B cell (primary cell): ENCODE data around the gene SLC35G2. TPM values are rescaled to one million over a fixed set of nuclear protein-coding genes. Genes with fewer than 3 reads are reported as not detected.

ENCODE experiments used
- ATAC-seq: fragments of 200-7000 bp; cut with Tn5 transposase; one replicate; pipeline ENCODE4 v1.10.0; 2021; ENCODE audit warnings: low read depth, mild to moderate bottlenecking, moderate number of reproducible peaks, moderate library complexity
- CTCF ChIA-PET: fragments of 350-600 bp; sonication (Branson Sonifier 250); formaldehyde crosslinking; loops from one replicate; lab custom pipeline; 2021; ENCODE audit warnings: antibody characterized with exemption, inconsistent platforms; lab: Charles Lee
- POLR2A ChIA-PET: fragments of 350-600 bp; sonication (Branson Sonifier 250); formaldehyde crosslinking; loops from one replicate; lab custom pipeline; 2021; ENCODE audit warnings: antibody characterized with exemption; lab: Charles Lee
- DNase-seq: peaks from one replicate; pipeline ENCODE4 v3.0.0; 2013
- H2AFZ ChIP-seq: 2 replicates; pipeline ENCODE4 v1.6.1; 2012; ENCODE audit warnings: mild to moderate bottlenecking, low read depth, low read length; ENCODE audit not compliant: insufficient read depth, poor library complexity, severe bottlenecking
- H3K27ac ChIP-seq, 2 donors: 1 replicate in 1 of 2; 2 replicates in 1 of 2; pipeline ENCODE4 v1.5.1; 2012 to 2013; ENCODE audit warnings: low read length in 2 of 2, mild to moderate bottlenecking in 2 of 2, moderate library complexity in 1 of 2
- H3K27me3 ChIP-seq, 4 experiments: fragments of 200-600 bp in 1 of 4; sonication (generic) in 1 of 4; replicated peaks in 1 of 4; 1 replicate in 2 of 4; 2 replicates in 2 of 4; pipeline versions ENCODE4 v1.6.1 to v1.7.0; 2013 to 2016; ENCODE audit warnings: low read length in 3 of 4, mild to moderate bottlenecking in 2 of 4, mixed read lengths in 1 of 4, moderate library complexity in 1 of 4; ENCODE audit not compliant: insufficient read depth in 4 of 4, control insufficient read depth in 3 of 4; ENCODE audit errors: control extremely low read depth in 1 of 4
- H3K36me3 ChIP-seq, 2 experiments: replicated peaks in 1 of 2; 1 replicate in 1 of 2; 2 replicates in 1 of 2; pipeline versions ENCODE4 v1.6.1 to v1.7.1; 2013; ENCODE audit warnings: low read length in 1 of 2; ENCODE audit not compliant: insufficient read depth in 2 of 2, control insufficient read depth in 1 of 2; ENCODE audit errors: control extremely low read depth in 1 of 2, extremely low read depth in 1 of 2
- H3K4me1 ChIP-seq, 2 donors: fragments of 200-600 bp in 1 of 2; sonication (generic) in 1 of 2; 1 replicate in 1 of 2; 2 replicates in 1 of 2; pipeline versions ENCODE4 v1.5.1 to v1.6.1; 2013 to 2017; ENCODE audit warnings: low read length in 2 of 2; ENCODE audit not compliant: control insufficient read depth in 2 of 2, insufficient read depth in 2 of 2
- H3K4me2 ChIP-seq: replicated peaks from 2 replicates; pipeline ENCODE3; 2012; ENCODE audit warnings: mild to moderate bottlenecking, low read depth, low read length; ENCODE audit not compliant: poor library complexity, severe bottlenecking
- H3K4me3 ChIP-seq, 5 experiments: fragments of 200-600 bp in 1 of 5; sonication (generic) in 1 of 5; 1 replicate in 3 of 5; 2 replicates in 2 of 5; pipeline versions ENCODE4 v1.5.1 to v1.7.0; 2011 to 2016; ENCODE audit warnings: low read length in 4 of 5, mild to moderate bottlenecking in 4 of 5, low read depth in 2 of 5, control low read depth in 1 of 5, moderate library complexity in 1 of 5; ENCODE audit not compliant: insufficient read depth in 1 of 5; ENCODE audit errors: control extremely low read depth in 1 of 5, extremely low read depth in 1 of 5
- H3K79me2 ChIP-seq: fragments of 200-600 bp; sonication (generic); one replicate; pipeline ENCODE4 v1.6.0; 2016; ENCODE audit warnings: low read length; ENCODE audit not compliant: control insufficient read depth, insufficient read depth
- H3K9ac ChIP-seq: fragments of 200-600 bp; sonication (generic); 2 replicates; pipeline ENCODE4 v1.6.1; 2017; ENCODE audit warnings: mild to moderate bottlenecking, low read length, moderate library complexity
- H3K9me3 ChIP-seq, 3 donors: one replicate each; pipeline versions ENCODE4 v1.6.1 to v1.7.1; 2013; ENCODE audit warnings: low read length in 2 of 3; ENCODE audit not compliant: control insufficient read depth in 2 of 3, insufficient read depth in 1 of 3; ENCODE audit errors: control extremely low read depth in 1 of 3
- H4K20me1 ChIP-seq: 2 replicates; pipeline ENCODE4 v1.6.0; 2012; ENCODE audit warnings: mild to moderate bottlenecking, low read length; ENCODE audit not compliant: insufficient read depth, control insufficient read depth, poor library complexity, severe bottlenecking
- H3K27ac Mint-ChIP-seq: one replicate; pipeline ENCODE4 v1.8.0; 2021; ENCODE audit warnings: mixed read lengths
- H3K27me3 Mint-ChIP-seq: one replicate; pipeline ENCODE4 v1.8.0; 2021; ENCODE audit warnings: mixed read lengths
- H3K4me1 Mint-ChIP-seq: one replicate; pipeline ENCODE4 v1.8.0; 2021; ENCODE audit warnings: mixed read lengths
- H3K4me3 Mint-ChIP-seq: one replicate; pipeline ENCODE4 v1.8.0; 2021; ENCODE audit warnings: mixed read lengths
- H3K9me3 Mint-ChIP-seq: one replicate; pipeline ENCODE4 v1.8.0; 2022; ENCODE audit warnings: mixed read lengths; ENCODE audit not compliant: insufficient read depth
- CTCF ChIP-seq: fragments of 200-600 bp; IDR thresholded peaks from one replicate; pipeline ENCODE4 v1.8.0; 2022; ENCODE audit warnings: antibody characterized with exemption, mild to moderate bottlenecking
- EZH2 ChIP-seq: IDR thresholded peaks from 2 replicates; pipeline ENCODE4 v1.6.1; 2012; ENCODE audit warnings: borderline replicate concordance, low read depth, mild to moderate bottlenecking, moderate library complexity, low read length; ENCODE audit not compliant: insufficient read depth, poor library complexity, severe bottlenecking
- WGBS: methylation state at CpG from one replicate; pipeline ENCODE4 v1.1.5; 2013; ENCODE audit warnings: missing lambda C conversion rate; ENCODE audit not compliant: insufficient coverage; 5-methylcytosine and 5-hydroxymethylcytosine counted together
- intact Hi-C: fragments of 100-400 bp; cut with micrococcal nuclease; formaldehyde crosslinking; loops from one replicate; pipeline ENCODE4 v1.10.0; 2022
- polyA plus RNA-seq: library from polyadenylated mRNA; depleted of rRNA; stranded (reverse); fragments of >200 nt; gene quantifications from 2 replicates; pipeline ENCODE4 v1.2.3, GENCODE V29; 2012
- total RNA-seq, 2 donors: library from RNA; stranded (reverse); fragments of 120-200 nt in 1 of 2; gene quantifications; 1 replicate in 1 of 2; 2 replicates in 1 of 2; pipeline versions ENCODE4 v1.2.3 to v1.2.4, GENCODE V29; 2013 to 2022

SLC35G2 gene
- total and polyA plus RNA-seq, 2 donors (not counting 1 experiment from before 2014, with no cell fraction given): 0.07 to 9.4 TPM

DNA sequence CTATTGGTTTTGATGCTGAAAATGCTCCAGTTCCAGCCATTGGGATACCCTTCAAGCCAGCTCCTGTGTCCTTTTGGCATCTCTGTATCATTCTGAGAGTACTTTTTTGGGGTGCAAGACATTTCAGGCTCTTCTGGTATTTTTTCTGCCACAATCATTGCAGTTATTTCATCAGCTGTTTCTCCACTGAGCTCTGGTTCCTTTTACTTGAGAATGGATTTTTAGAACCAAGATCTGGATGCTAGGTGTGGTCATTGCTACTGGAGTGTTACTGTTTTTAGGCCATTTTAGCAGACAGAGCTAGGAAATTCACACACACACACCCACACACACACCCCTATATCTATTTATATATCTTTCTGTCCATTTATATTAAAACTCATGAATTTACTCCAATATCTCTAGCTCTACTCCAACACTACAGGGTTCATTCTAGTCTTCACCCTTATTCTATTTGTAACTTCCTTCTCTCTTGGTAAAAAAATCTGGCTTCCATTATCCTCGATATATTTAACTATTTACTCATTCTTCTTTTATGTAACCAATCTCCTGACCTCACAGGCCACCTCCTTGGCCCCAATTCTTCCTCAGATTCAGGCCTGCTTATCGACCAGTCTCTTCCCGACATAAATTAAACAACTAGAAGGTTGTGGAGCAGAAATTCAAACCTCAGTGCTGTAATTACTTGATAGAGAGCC lies 17.0 kb downstream of the SLC35G2 start:
- no peaks in the 10 kb centered on the region for H3K4me1 ChIP-seq
- Mint-ChIP-seq H3K4me1 (no peaks in the 10 kb centered on the region), H3K4me3 (no peak overlapping the region), H3K27me3 (no peaks in the 10 kb centered on the region), H3K9me3 (no peaks in the 10 kb centered on the region), H3K27ac (no peak overlapping the region)
- H3K9me3 ChIP-seq: peaks cover 0 to 2% (median 0%) of the 10 kb centered on the region in 3 donors
- peaks cover 0 to 8% (median 5%) of the 10 kb centered on the region in 4 experiments for H3K27me3 ChIP-seq
- ChIA-PET POLR2A (no interaction called here), CTCF (no interaction called here)
- no peak overlapping the region for H3K4me2 ChIP-seq
- ATAC-seq: no peak
- peaks cover 0 to 4% of the 10 kb centered on the region in 2 experiments for H3K36me3 ChIP-seq
- no peaks in the 10 kb centered on the region for H3K79me2 ChIP-seq
- no peak for TF ChIP-seq EZH2
- TF ChIP-seq CTCF: no peak
- H3K27ac ChIP-seq: no peak overlapping the region
- H2AFZ ChIP-seq: no peak overlapping the region
- H3K4me3 ChIP-seq: no peak overlapping the region
- DNase-seq: no peak
- H3K9ac ChIP-seq: no peak overlapping the region
- no peaks in the 10 kb centered on the region for H4K20me1 ChIP-seq
- intact Hi-C loops: no loop called here
- 38% methylated on average over 1 of the region's 3 CpGs for WGBS

DNA sequence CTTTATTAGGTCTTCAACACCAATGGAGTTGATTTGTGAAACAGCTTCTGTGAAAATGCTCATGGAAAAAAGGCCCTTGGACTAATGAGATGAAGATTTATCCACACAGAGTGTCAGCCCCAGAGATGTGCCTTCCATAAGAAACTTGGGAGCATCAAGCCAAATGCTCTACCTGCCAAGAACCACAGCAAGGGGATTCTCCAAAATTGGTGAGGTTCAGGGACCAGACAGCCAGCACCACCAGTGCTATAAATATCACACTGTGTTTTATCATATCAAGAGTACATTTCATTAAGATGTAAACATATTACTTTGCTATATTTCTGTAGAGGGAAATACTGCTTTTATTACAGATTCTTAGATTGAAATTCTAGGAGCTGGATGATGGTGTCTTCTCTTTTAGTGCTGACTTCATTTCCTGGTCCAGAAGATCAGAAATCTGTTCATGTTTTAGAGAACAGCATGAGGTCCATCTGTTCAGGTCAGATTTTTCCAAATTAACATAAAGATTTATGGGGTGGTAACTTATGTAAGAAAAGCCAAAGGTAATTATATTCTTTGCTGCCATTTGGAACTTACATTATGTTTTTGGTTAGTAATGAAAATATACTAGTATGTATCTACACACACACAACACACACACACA lies 17.7 kb downstream of the SLC35G2 start:
- peaks cover 0 to 2% (median 0%) of the 10 kb centered on the region in 3 donors for H3K9me3 ChIP-seq
- Mint-ChIP-seq H3K27me3 (no peaks in the 10 kb centered on the region), H3K4me3 (no peak overlapping the region), H3K9me3 (no peaks in the 10 kb centered on the region), H3K27ac (no peak overlapping the region), H3K4me1 (no peaks in the 10 kb centered on the region)
- no peak for DNase-seq
- no peaks in the 10 kb centered on the region for H3K4me1 ChIP-seq
- H3K4me3 ChIP-seq: no peak overlapping the region
- peaks cover 0 to 5% of the 10 kb centered on the region in 2 experiments for H3K36me3 ChIP-seq
- H3K4me2 ChIP-seq: no peak overlapping the region
- H4K20me1 ChIP-seq: no peaks in the 10 kb centered on the region
- intact Hi-C loops: no loop called here
- peaks cover 0 to 2% (median under 1%) of the 10 kb centered on the region in 4 experiments for H3K27me3 ChIP-seq
- ChIA-PET CTCF (no interaction called here), POLR2A (no interaction called here)
- H2AFZ ChIP-seq: no peak overlapping the region
- no peak overlapping the region for H3K9ac ChIP-seq
- no peak overlapping the region for H3K27ac ChIP-seq
- no peak for TF ChIP-seq EZH2
- TF ChIP-seq CTCF: no peak
- no peaks in the 10 kb centered on the region for H3K79me2 ChIP-seq
- no peak for ATAC-seq
